A549 treated with AZD9567 at 1 μM for 4 hours (cell line): ENCODE results near the gene WNT5B. TPM values are rescaled to one million over a fixed set of nuclear protein-coding genes. Genes with fewer than 3 reads are reported as not detected.

ENCODE experiments used
- total RNA-seq: library from RNA; stranded (reverse); fragments of 200-300 nt; extraction: Qiagen RNA extraction; gene quantifications from 5 replicates; pipeline ENCODE4 v1.2.3, GENCODE V29; 2022; ENCODE audit not compliant: insufficient read depth

WNT5B gene
- 1.5 to 2.4 TPM (median 1.6 TPM) in 5 replicates for total RNA-seq

DNA sequence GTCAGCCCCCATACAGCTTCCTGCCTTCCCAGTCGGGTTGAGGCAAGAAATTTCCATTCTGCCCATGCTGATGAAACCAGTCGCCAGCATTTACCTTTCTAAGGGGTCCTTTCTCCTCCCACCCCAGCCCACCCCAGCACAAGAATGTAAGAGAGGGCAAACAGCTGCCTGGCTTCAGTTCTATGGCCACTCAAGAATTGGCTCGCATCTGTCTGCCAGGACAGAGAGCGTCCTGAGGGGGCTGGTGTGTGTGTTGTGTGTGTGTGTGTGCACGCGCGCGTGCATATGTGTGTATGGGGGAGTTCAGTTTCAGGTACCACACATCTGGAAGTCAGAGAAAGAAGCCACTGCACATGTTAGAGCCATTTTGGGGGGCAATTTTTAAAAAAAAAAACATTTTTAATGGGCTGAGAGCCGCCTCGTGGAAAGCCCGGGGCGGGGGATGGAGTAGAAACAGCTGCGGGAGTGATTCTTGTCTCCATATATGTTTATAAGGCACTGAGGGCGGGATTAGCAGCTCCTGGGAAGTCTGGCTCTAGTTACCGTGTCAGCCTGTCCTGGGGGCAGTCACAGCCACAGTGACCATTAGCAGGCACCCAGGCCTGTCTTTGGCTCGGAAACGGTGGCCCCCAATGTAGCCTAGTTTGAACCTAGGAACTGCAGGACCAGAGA is at the start of gene WNT5B:
Gene WNT5B (plus strand): TSS at position 566 of the 672 bp plus-strand sequence. CDS start 2,124 bp downstream, outside the sequence.

DNA sequence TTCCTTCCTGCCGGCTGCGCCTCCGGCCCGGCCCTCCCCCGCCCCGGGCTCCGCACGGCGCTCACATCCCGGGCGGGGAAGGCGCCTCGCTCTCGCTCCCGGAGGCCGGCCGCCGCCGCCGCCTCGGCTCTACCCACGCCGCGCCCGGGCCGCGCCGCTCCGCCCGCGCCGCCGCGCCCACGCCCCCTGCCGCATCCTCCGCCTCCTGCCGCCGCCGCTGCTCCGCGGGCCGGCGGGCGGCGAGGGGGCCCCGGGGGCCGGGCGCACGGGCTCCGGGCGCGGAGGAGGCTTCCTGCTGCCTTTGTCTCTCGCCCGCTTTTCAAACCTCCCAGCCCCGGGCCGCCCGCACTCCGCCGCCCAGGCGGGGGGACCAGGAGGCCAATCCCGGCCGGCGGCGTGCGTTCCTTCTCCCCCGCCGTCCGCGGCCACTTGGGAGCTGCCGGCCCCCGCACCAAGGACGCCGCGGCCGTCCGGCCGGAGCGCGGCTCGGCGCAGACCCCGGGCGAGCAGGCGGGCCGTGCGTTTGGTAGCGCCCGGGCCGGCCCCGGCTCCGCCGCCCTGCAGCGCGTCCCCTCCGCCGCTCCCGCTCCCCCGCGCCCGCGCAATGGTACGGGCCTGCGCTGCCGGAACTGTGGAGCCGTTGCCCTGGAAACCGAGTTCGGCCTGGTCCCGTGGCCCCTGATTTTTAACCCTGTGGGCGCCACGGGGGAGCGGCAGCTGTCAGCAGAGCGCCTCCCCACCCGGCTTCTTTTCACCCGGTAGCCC is 34.6 kb upstream of the WNT5B start, which contains the start of gene FBXL14:
Gene FBXL14 (minus strand): TSS at position 321 of the 765 bp plus-strand sequence. CDS start 515 bp downstream, outside the sequence.

GRCh38 chr12:1690578-1691122 is 61.6 kb downstream of the WNT5B start, which contains the start of gene ADIPOR2:
Gene ADIPOR2 (plus strand): TSS chr12:1691070. CDS start chr12:1754344, 63,274 bp downstream.

Other genes starting within 250 kb of the WNT5B start
- gene FBXL14, start 34.6 kb upstream of the WNT5B start, total RNA-seq, result 10.7 to 13.6 TPM (median 11.5 TPM) in 5 replicates
- 55.4 to 63.1 TPM (median 58.6 TPM) in 5 replicates for gene ADIPOR2, start 61.8 kb downstream of the WNT5B start, total RNA-seq
- 0.02 to 0.13 TPM in 2 of 5 replicates, not detected in the others for gene LRTM2, start 191.3 kb downstream of the WNT5B start, total RNA-seq